K562 (cell line): Measurements from ENCODE around the gene PRSS22.

Experiments used
- CREB1 ChIP-seq, 2 experiments: sonication (generic) in 1 of 2; formaldehyde crosslinking in 1 of 2; IDR thresholded peaks; 2 replicates each; pipeline versions ENCODE4 v1.6.1 to v1.8.0; 2012 to 2022; ENCODE audit warnings: inconsistent platforms in 1 of 2, mild to moderate bottlenecking in 1 of 2, missing genetic modification reagents in 1 of 2, moderate library complexity in 1 of 2
- L3MBTL2 ChIP-seq: fragments of 450-650 bp; IDR thresholded peaks from 2 replicates; pipeline ENCODE4 v1.6.1; 2016; ENCODE audit warnings: mild to moderate bottlenecking, moderate library complexity
- ZNF232 ChIP-seq: sonication (generic); formaldehyde crosslinking; IDR thresholded peaks from 2 replicates; pipeline ENCODE4 v1.8.0; 2022; ENCODE audit warnings: mild to moderate bottlenecking, missing genetic modification reagents
- TF ChIP-seq, protein P1 (sequence below): sonication (generic); formaldehyde crosslinking; IDR thresholded peaks from 2 replicates; pipeline ENCODE4 v1.8.0; 2022; ENCODE audit warnings: missing genetic modification reagents, mild to moderate bottlenecking, borderline replicate concordance

DNA sequence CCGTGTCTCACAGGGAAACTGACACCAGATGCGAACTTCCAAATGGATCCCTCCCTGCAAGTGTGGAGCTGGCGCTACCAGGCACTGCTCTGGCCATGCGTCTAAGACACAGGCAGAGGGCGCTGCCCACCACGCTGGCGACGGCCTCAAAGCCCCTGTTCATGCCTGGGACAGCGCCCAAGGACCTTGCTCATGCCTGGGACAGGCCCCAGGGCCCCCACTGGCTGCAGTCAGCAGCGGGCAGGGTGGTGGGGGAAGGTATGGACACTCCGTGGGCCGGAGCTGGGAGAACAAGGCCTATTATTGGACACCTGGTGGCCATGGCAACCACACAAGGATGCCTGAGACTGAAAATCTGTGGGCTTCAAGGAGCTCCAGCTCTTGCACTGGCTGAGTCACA, 19.0 kb downstream of the PRSS22 start:
- TF ChIP-seq L3MBTL2 (peak; percentile 26; the same call in 1 of the 2 replicates), CREB1 (IDR thresholded peaks at IDR 0.05) (no peak), CREB1 (CRISPR knock-in tag; IDR thresholded peaks at IDR 0.05) (no peak; the same call in 1 of the 2 replicates), ZNF232 (CRISPR knock-in tag) (no peak)
- TF ChIP-seq, protein P1, sequence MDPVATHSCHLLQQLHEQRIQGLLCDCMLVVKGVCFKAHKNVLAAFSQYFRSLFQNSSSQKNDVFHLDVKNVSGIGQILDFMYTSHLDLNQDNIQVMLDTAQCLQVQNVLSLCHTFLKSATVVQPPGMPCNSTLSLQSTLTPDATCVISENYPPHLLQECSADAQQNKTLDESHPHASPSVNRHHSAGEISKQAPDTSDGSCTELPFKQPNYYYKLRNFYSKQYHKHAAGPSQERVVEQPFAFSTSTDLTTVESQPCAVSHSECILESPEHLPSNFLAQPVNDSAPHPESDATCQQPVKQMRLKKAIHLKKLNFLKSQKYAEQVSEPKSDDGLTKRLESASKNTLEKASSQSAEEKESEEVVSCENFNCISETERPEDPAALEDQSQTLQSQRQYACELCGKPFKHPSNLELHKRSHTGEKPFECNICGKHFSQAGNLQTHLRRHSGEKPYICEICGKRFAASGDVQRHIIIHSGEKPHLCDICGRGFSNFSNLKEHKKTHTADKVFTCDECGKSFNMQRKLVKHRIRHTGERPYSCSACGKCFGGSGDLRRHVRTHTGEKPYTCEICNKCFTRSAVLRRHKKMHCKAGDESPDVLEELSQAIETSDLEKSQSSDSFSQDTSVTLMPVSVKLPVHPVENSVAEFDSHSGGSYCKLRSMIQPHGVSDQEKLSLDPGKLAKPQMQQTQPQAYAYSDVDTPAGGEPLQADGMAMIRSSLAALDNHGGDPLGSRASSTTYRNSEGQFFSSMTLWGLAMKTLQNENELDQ, result no peak
